Measurements from ENCODE around the gene ENOX1. TPM values are rescaled to one million over a fixed set of nuclear protein-coding genes. Genes with fewer than 3 reads are reported as not detected.

Gene ENOX1
- total RNA-seq, 1 experiment from 2014 or later: 0.35 TPM

DNA sequence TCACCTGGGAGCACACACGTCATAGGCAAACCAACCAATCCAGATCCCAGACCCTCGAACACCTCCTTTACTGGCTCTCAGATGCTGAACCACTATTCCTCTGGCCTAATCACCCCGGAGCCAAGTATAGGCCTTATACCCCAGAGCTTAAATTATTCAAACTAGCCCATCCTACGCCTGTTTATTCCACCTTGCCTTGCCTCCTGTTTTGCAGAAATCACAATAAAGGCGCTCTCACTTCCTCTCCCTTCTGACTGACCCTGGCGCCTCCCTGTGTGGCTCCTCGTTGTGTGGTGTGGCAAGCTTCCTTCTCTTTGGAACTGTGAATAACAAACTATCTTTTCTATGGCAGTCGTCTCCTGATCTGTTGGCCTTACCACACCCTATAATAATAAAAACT, 354.9 kb downstream of the ENOX1 start:
- no TSS peak for BruUV-seq (replicated peaks)
- Histone ChIP-seq H4K20me1 (ENCODE audit: insufficient read depth) (no peaks in the 10 kb centered on the region), H2AFZ (no peak overlapping the region), H3K4me2 (no peak overlapping the region), H3K27ac (no peak overlapping the region), H3K9me3 (ENCODE audit: insufficient read depth, low read depth) (no peaks in the 10 kb centered on the region), H3K4me3 (no peak overlapping the region), H3K79me2 (ENCODE audit: low read depth) (no peaks in the 10 kb centered on the region), H3F3A (ENCODE audit: insufficient read depth, low read depth) (no peaks in the 10 kb centered on the region), H3K36me3 (ENCODE audit: low read depth) (no peaks in the 10 kb centered on the region), H3K9me2 (ENCODE audit: insufficient read depth) (no peaks in the 10 kb centered on the region), H3K4me1 (replicated peaks; ENCODE audit: insufficient read depth) (no peaks in the 10 kb centered on the region; the same call in 1 of the 2 replicates), H3K27me3 (ENCODE audit: insufficient read depth, low read depth) (no peaks in the 10 kb centered on the region)
- ChIA-PET POLR2A (ENCODE audit: unreplicated experiment) (no interaction called here), CTCF (no interaction called here)
- DNase-seq: no peak
- intact Hi-C loops (cut with micrococcal nuclease; ENCODE audit: unreplicated experiment): no loop called here
- no peak for TF ChIP-seq EZH2 (IDR thresholded peaks at IDR 0.05; ENCODE audit: low read depth)
- TF ChIP-seq, protein P1, sequence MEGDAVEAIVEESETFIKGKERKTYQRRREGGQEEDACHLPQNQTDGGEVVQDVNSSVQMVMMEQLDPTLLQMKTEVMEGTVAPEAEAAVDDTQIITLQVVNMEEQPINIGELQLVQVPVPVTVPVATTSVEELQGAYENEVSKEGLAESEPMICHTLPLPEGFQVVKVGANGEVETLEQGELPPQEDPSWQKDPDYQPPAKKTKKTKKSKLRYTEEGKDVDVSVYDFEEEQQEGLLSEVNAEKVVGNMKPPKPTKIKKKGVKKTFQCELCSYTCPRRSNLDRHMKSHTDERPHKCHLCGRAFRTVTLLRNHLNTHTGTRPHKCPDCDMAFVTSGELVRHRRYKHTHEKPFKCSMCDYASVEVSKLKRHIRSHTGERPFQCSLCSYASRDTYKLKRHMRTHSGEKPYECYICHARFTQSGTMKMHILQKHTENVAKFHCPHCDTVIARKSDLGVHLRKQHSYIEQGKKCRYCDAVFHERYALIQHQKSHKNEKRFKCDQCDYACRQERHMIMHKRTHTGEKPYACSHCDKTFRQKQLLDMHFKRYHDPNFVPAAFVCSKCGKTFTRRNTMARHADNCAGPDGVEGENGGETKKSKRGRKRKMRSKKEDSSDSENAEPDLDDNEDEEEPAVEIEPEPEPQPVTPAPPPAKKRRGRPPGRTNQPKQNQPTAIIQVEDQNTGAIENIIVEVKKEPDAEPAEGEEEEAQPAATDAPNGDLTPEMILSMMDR (conservative IDR thresholded peaks at IDR 0.05): no peak

GRCh38 chr13:43431290-43431716, 355.5 kb downstream of the ENOX1 start:
- Histone ChIP-seq H3K27me3 (ENCODE audit: insufficient read depth, low read depth) (no peaks in the 10 kb centered on the region), H3K9me3 (ENCODE audit: insufficient read depth, low read depth) (no peaks in the 10 kb centered on the region), H3K36me3 (ENCODE audit: low read depth) (no peaks in the 10 kb centered on the region), H3K4me1 (replicated peaks; ENCODE audit: insufficient read depth) (no peaks in the 10 kb centered on the region; the same call in 1 of the 2 replicates), H3K9me2 (ENCODE audit: insufficient read depth) (no peaks in the 10 kb centered on the region), H2AFZ (no peak overlapping the region), H3K27ac (no peak overlapping the region), H3K4me3 (no peak overlapping the region), H3K4me2 (no peak overlapping the region), H3F3A (ENCODE audit: insufficient read depth, low read depth) (no peaks in the 10 kb centered on the region), H3K79me2 (ENCODE audit: low read depth) (no peaks in the 10 kb centered on the region), H4K20me1 (ENCODE audit: insufficient read depth) (no peaks in the 10 kb centered on the region)
- BruUV-seq (replicated peaks): no TSS peak
- POLR2A ChIA-PET (ENCODE audit: unreplicated experiment): no interaction called here
- CTCF ChIA-PET: no interaction called here
- intact Hi-C loops (cut with micrococcal nuclease; ENCODE audit: unreplicated experiment): no loop called here
- no peak for TF ChIP-seq EZH2 (IDR thresholded peaks at IDR 0.05; ENCODE audit: low read depth)
- TF ChIP-seq, protein P1 (conservative IDR thresholded peaks at IDR 0.05): no peak
- no peak for DNase-seq

- BruUV-seq (replicated peaks): no TSS peak
- intact Hi-C loops (cut with micrococcal nuclease; ENCODE audit: unreplicated experiment): no loop called here
- CTCF ChIA-PET: no interaction called here
Measured at GRCh38 chr13:43428545-43429296, 358.1 kb downstream of the ENOX1 start.

More at GRCh38 chr13:43428545-43429296, 358.1 kb downstream of the ENOX1 start:
- Histone ChIP-seq H4K20me1 (ENCODE audit: insufficient read depth) (no peaks in the 10 kb centered on the region), H3K9me3 (ENCODE audit: insufficient read depth, low read depth) (no peaks in the 10 kb centered on the region), H3K36me3 (ENCODE audit: low read depth) (no peaks in the 10 kb centered on the region), H3K4me3 (no peak overlapping the region), H2AFZ (no peak overlapping the region), H3K27ac (no peak overlapping the region), H3K9me2 (ENCODE audit: insufficient read depth) (no peaks in the 10 kb centered on the region), H3F3A (ENCODE audit: insufficient read depth, low read depth) (no peaks in the 10 kb centered on the region), H3K4me2 (no peak overlapping the region), H3K27me3 (ENCODE audit: insufficient read depth, low read depth) (no peaks in the 10 kb centered on the region), H3K79me2 (ENCODE audit: low read depth) (no peaks in the 10 kb centered on the region), H3K4me1 (replicated peaks; ENCODE audit: insufficient read depth) (no peaks in the 10 kb centered on the region)
- DNase-seq: no peak
- TF ChIP-seq, protein P1 (conservative IDR thresholded peaks at IDR 0.05): no peak
- TF ChIP-seq EZH2 (IDR thresholded peaks at IDR 0.05; ENCODE audit: low read depth): no peak
- POLR2A ChIA-PET (ENCODE audit: unreplicated experiment): no interaction called here
